Subcutaneous adipose tissue (tissue), 4 donors: ENCODE data around the gene NAALADL2. TPM values are rescaled to one million over a fixed set of nuclear protein-coding genes. Genes with fewer than 3 reads are reported as not detected.

Experiments used
- CTCF ChIP-seq: fragments of 450-650 bp; IDR thresholded peaks from one replicate; pipeline ENCODE4 v1.5.1; 2016; ENCODE audit warnings: low read depth, mild to moderate bottlenecking, control low read depth, antibody characterized with exemption, moderate library complexity
- total RNA-seq, 4 donors: library from RNA; depleted of rRNA; stranded (reverse); fragments of >200 nt; gene quantifications; one replicate each; pipeline ENCODE4 v1.1.0, GENCODE V29; 2016

The NAALADL2 gene
- total RNA-seq, 4 donors from 2014 or later, result 9.4 to 18.1 (median 11.8) TPM

DNA sequence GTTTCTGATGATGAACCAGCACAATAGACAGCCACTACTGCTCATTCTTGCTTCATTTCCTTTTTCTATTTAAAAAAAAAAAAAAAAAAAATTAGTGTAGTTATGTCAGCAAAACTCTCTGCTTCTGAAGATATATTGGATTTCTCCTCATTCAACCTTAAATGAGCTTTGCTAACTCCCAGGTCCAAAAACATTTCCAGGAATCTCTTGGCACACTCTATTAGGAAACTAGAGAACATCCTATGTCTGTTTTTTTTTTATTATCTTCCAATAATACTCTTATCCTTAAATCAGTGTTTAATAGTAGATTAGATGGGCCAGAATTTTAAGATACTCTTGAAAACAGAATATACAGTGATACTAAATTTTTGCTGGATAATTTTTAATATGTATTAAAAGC, 398.0 kb downstream of the NAALADL2 start:
- no peak for TF ChIP-seq CTCF

DNA sequence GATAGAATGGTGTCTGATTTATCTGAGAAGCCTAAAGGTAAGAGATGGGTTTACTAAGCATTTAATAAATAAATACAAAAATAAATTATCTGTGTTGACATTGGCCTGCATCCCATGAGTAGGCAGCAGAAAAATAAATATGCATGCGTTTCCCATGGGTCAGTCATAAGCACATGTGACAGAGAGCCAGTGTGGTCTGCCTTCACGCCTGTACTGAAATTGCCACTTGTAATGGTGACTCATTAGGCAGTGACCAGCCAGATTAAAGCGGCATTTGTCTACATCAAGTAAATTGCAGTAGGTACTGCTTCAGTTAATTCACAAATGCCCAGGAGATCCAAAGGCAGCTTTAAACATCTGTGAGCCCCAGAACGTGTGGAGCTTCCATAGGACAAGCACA, 399.6 kb downstream of the NAALADL2 start:
- no peak for TF ChIP-seq CTCF

GRCh38 chr3:175260145-175260794, 401.1 kb downstream of the NAALADL2 start:
- TF ChIP-seq CTCF, result no peak

- TF ChIP-seq CTCF, result no peak
Observed at GRCh38 chr3:175266478-175266877, 407.3 kb downstream of the NAALADL2 start.

- TF ChIP-seq CTCF, result no peak
Observed at GRCh38 chr3:175267121-175267531, 408.0 kb downstream of the NAALADL2 start.

- no peak for TF ChIP-seq CTCF
Observed at GRCh38 chr3:175267561-175267960, 408.4 kb downstream of the NAALADL2 start.

DNA sequence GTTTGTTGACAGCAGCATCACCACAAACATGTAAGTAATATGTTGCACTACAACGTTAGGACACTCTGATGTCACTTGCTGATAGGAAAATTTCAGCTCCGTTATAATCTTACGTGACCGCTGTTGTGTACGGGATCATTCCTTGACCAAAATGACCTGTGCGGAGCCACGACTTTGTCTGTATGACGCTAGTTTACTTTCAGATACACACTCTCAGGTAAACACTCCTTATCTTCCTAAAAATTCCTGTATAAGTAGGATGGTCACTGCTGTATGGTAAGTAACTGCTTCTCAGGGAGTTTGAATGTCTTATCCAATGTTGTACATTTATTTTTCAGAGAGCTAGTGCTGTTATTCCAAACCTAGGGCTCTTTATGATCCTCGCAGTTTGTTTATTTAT, 410.3 kb downstream of the NAALADL2 start:
- TF ChIP-seq CTCF, result no peak
